IPS-NIHi7 (cell line): ENCODE data around the gene DDC.
"Not testable (repeated sequence)": the region's sequence is repeated elsewhere in the genome, so short reads cannot be mapped to it uniquely, and the experiment has no call there.

ENCODE experiments used
- DNase-seq: peaks from one replicate; pipeline ENCODE4 v3.0.0; 2012; ENCODE audit warnings: mixed read lengths; ENCODE audit errors: extremely low spot score

DDC gene

GRCh38 chr7:50555594-50556140 lies 9.5 kb downstream of the DDC start:
- DNase-seq, result no peak

- no peak for DNase-seq
Measured at GRCh38 chr7:50554431-50555322, 10.5 kb downstream of the DDC start.

GRCh38 chr7:50553973-50554372 lies 11.2 kb downstream of the DDC start:
- DNase-seq, result no peak

GRCh38 chr7:50552921-50553320 lies 12.3 kb downstream of the DDC start:
- peak; percentile 62 for DNase-seq

- no peak for DNase-seq
Measured at GRCh38 chr7:50552139-50552538, 13.1 kb downstream of the DDC start.

- DNase-seq, result not testable (repeated sequence)
Measured at GRCh38 chr7:50545613-50546012, 19.6 kb downstream of the DDC start.

- no peak for DNase-seq
Measured at GRCh38 chr7:50544992-50545391, 20.2 kb downstream of the DDC start.

GRCh38 chr7:50543776-50544442 lies 21.3 kb downstream of the DDC start:
- DNase-seq, result no peak

GRCh38 chr7:50542132-50542531 lies 23.1 kb downstream of the DDC start:
- no peak for DNase-seq

GRCh38 chr7:50540785-50541579 lies 24.2 kb downstream of the DDC start:
- DNase-seq, result no peak

- no peak for DNase-seq
Measured at GRCh38 chr7:50539725-50540124, 25.5 kb downstream of the DDC start.

- DNase-seq, result no peak
Measured at GRCh38 chr7:50538478-50538877, 26.7 kb downstream of the DDC start.

GRCh38 chr7:50537417-50537816 lies 27.8 kb downstream of the DDC start:
- no peak for DNase-seq

GRCh38 chr7:50535291-50535711 lies 29.9 kb downstream of the DDC start:
- not testable (repeated sequence) for DNase-seq

- no peak for DNase-seq
Measured at GRCh38 chr7:50534690-50535290, 30.4 kb downstream of the DDC start.

- no peak for DNase-seq
Measured at GRCh38 chr7:50533866-50534265, 31.3 kb downstream of the DDC start.

GRCh38 chr7:50531928-50532327 lies 33.3 kb downstream of the DDC start:
- no peak for DNase-seq

GRCh38 chr7:50531401-50531911 lies 33.7 kb downstream of the DDC start:
- DNase-seq, result no peak

GRCh38 chr7:50530766-50531165 lies 34.4 kb downstream of the DDC start:
- no peak for DNase-seq

GRCh38 chr7:50529093-50529862 lies 35.9 kb downstream of the DDC start:
- DNase-seq, result no peak
